Measurements from ENCODE around the gene EMC1. TPM values are rescaled to one million over a fixed set of nuclear protein-coding genes. Genes with fewer than 3 reads are reported as not detected.

EMC1 gene
- total RNA-seq, 2 experiments from 2014 or later: 21.9 to 22.2 TPM

DNA sequence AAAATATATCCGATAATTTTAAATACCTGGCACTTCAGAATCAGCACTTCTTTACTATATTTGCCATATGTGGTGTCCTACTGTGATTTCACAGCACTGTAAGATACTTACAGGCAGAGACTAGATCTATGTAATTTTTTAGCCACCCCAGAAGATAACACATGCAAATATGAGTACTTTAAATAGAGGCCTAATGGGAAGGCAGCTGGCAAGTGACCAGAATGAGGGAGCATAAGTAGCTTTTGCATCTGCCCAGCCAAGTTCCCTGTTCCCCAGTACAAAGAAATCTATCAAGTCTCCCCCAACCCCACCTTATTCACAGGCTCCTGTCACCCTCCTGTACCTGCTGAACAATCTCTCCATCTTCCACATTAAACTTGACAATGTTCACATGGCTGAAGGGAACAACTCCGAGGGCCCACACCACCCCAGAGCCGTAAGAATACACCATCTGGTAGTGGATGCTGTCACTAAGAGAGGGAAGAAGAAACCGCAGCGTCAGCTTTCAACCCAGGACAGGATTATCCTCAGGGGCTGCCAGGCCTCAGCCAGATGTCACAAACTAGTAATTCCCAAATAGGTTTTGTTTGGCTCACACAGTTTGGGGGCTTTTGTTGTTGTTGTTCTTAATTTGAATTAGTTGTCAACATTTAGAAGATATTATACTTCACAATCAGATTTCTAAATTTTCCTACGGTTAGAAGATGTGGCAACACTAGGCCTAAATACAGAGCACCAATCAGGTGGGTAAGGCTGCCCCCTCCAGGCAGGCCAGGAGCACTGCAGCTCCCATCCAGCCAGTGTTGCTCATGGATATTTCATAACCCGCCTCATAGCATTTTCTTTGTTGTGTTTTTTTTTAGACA lies 10.4 kb downstream of the EMC1 start:
- ChIA-PET POLR2A (interaction anchor here (0.6 to 1.0 kb wide), 3 partner anchors 75 to 245 kb away, joined by 3 to 4 read pairs (median 3); no protein-coding TSS in a partner anchor), CTCF (interaction anchor here (0.6 to 2.1 kb wide), 13 partner anchors 11 to 163 kb away, joined by 3 to 10 read pairs (median 4); partner anchors contain the start of genes EMC1 and MRTO4)
- Mint-ChIP-seq H3K4me1 (ENCODE audit: low read depth) (no peaks in the 10 kb centered on the region), H3K4me3 (no peak overlapping the region), H3K27ac (no peak overlapping the region), H3K36me3 (ENCODE audit: low read depth) (peaks cover 85% of the 10 kb centered on the region), H3K9me3 (no peaks in the 10 kb centered on the region), H3K27me3 (no peaks in the 10 kb centered on the region)
- intact Hi-C loops (cut with DNase I, micrococcal nuclease): loop anchor here (1.0 to 5.0 kb wide), 6 partner anchors 62 to 644 kb away; no protein-coding TSS in a partner anchor
- TF ChIP-seq CTCF (IDR thresholded peaks at IDR 0.05): peak; percentile 97
- H3K36me3 ChIP-seq (ENCODE audit: insufficient read depth, low read length): peaks cover 81% of the 10 kb centered on the region
- H3K4me3 ChIP-seq (ENCODE audit: low read length): no peak overlapping the region
- H3K4me1 ChIP-seq (ENCODE audit: insufficient read depth, low read length): no peaks in the 10 kb centered on the region
- H3K27ac ChIP-seq (ENCODE audit: low read depth in 1 of 2, low read length in 2 of 2): no peak overlapping the region
- H3K27me3 ChIP-seq (ENCODE audit: control insufficient read depth in 1 of 2, insufficient read depth in 2 of 2, low read length in 2 of 2): no peaks in the 10 kb centered on the region
- DNase-seq (peak; percentile 48 to 81 (median 64)), ATAC-seq (ENCODE audit: poor library complexity) (peak; percentile 100)
- H3K9me3 ChIP-seq (ENCODE audit: control insufficient read depth in 1 of 2, insufficient read depth in 1 of 2, low read length in 2 of 2): no peaks in the 10 kb centered on the region

GRCh38 chr1:19239876-19240275 lies 11.4 kb downstream of the EMC1 start:
- Mint-ChIP-seq H3K4me1 (ENCODE audit: low read depth) (no peaks in the 10 kb centered on the region), H3K9me3 (no peaks in the 10 kb centered on the region), H3K4me3 (no peak overlapping the region), H3K27me3 (no peaks in the 10 kb centered on the region), H3K27ac (no peak overlapping the region), H3K36me3 (ENCODE audit: low read depth) (peaks cover 82% of the 10 kb centered on the region)
- POLR2A ChIA-PET: interaction anchor here (0.6 kb wide), 1 partner anchor 74 kb away, joined by 3 read pairs; no protein-coding TSS in a partner anchor
- Histone ChIP-seq H3K4me3 (ENCODE audit: low read length) (no peak overlapping the region), H3K4me1 (ENCODE audit: insufficient read depth, low read length) (no peaks in the 10 kb centered on the region), H3K27me3 (ENCODE audit: control insufficient read depth in 1 of 2, insufficient read depth in 2 of 2, low read length in 2 of 2) (no peaks in the 10 kb centered on the region), H3K9me3 (ENCODE audit: control insufficient read depth in 1 of 2, insufficient read depth in 1 of 2, low read length in 2 of 2) (no peaks in the 10 kb centered on the region), H3K27ac (ENCODE audit: low read depth in 1 of 2, low read length in 2 of 2) (no peak overlapping the region), H3K36me3 (ENCODE audit: insufficient read depth, low read length) (peaks cover 85% of the 10 kb centered on the region)
- DNase-seq (no peak), ATAC-seq (ENCODE audit: poor library complexity) (no peak)
- intact Hi-C loops (cut with DNase I, micrococcal nuclease): loop anchor here in 1 of 2 experiments (2.0 to 5.0 kb wide), 4 partner anchors 61 to 643 kb away; no protein-coding TSS in a partner anchor
- no peak for TF ChIP-seq CTCF (IDR thresholded peaks at IDR 0.05)
- CTCF ChIA-PET: interaction anchor here (1.1 to 2.1 kb wide), 3 partner anchors 12 to 60 kb away, joined by 3 to 10 read pairs (median 4); partner anchors contain the start of genes EMC1 and MRTO4

GRCh38 chr1:19234224-19234623 lies 17.1 kb downstream of the EMC1 start:
- H3K4me1 Mint-ChIP-seq (ENCODE audit: low read depth): no peaks in the 10 kb centered on the region
- Histone ChIP-seq H3K27me3 (ENCODE audit: control insufficient read depth in 1 of 2, insufficient read depth in 2 of 2, low read length in 2 of 2) (no peaks in the 10 kb centered on the region), H3K27ac (ENCODE audit: low read depth in 1 of 2, low read length in 2 of 2) (no peak overlapping the region), H3K4me1 (ENCODE audit: insufficient read depth, low read length) (no peaks in the 10 kb centered on the region), H3K4me3 (ENCODE audit: low read length) (no peak overlapping the region), H3K36me3 (ENCODE audit: insufficient read depth, low read length) (peaks cover 83% of the 10 kb centered on the region), H3K9me3 (ENCODE audit: control insufficient read depth in 1 of 2, insufficient read depth in 1 of 2, low read length in 2 of 2) (no peaks in the 10 kb centered on the region)
- no peaks in the 10 kb centered on the region for H3K9me3 Mint-ChIP-seq
- peaks cover 72% of the 10 kb centered on the region for H3K36me3 Mint-ChIP-seq (ENCODE audit: low read depth)
- ATAC-seq (ENCODE audit: poor library complexity): no peak
- no peaks in the 10 kb centered on the region for H3K27me3 Mint-ChIP-seq
- DNase-seq: no peak
- POLR2A ChIA-PET: interaction anchor here (0.6 to 1.3 kb wide), 2 partner anchors 13 to 23 kb away, joined by 3 read pairs; no protein-coding TSS in a partner anchor
- TF ChIP-seq CTCF (IDR thresholded peaks at IDR 0.05): no peak
- CTCF ChIA-PET: no interaction called here
- intact Hi-C loops (cut with DNase I, micrococcal nuclease): no loop called here
- no peak overlapping the region for H3K4me3 Mint-ChIP-seq
- H3K27ac Mint-ChIP-seq: no peak overlapping the region

Data from CD4-positive, alpha-beta T cell (primary cell).